Gastrocnemius medialis (tissue), 4 donors: ENCODE data around the gene ARFGAP1.

Experiments
- CTCF ChIP-seq, 5 experiments: fragments of 450-650 bp in 3 of 5; fragments of 200-600 bp in 2 of 5; sonication (generic) in 2 of 5; IDR thresholded peaks in 4 of 5; conservative IDR thresholded peaks in 1 of 5; 1 replicate in 4 of 5; 2 replicates in 1 of 5; pipeline ENCODE4 v1.5.1; 2016 to 2019; ENCODE audit warnings: antibody characterized with exemption in 5 of 5, mild to moderate bottlenecking in 3 of 5, moderate library complexity in 3 of 5
- POLR2A ChIP-seq, 2 donors: fragments of 450-650 bp; IDR thresholded peaks; one replicate each; pipeline ENCODE4 v1.6.1; 2017; ENCODE audit warnings: antibody characterized with exemption in 2 of 2, mild to moderate bottlenecking in 2 of 2, moderate library complexity in 2 of 2

GRCh38 chr20:63321148-63321831, 48.7 kb downstream of the ARFGAP1 start:
- no peak for TF ChIP-seq CTCF (IDR thresholded peaks at IDR 0.05 in 4 of 5, conservative IDR thresholded peaks at IDR 0.05 in 1 of 5)
- TF ChIP-seq POLR2A (IDR thresholded peaks at IDR 0.05) = no peak
